ENCODE results near the gene DYNLT4. TPM values are rescaled to one million over a fixed set of nuclear protein-coding genes. Genes with fewer than 3 reads are reported as not detected.

DYNLT4 gene
- total and polyA plus RNA-seq, 2 of the 13 experiments (the other 11 are each of a cell fraction or from before 2014, with no cell fraction given), result 0.77 TPM; not detected in 1

DNA sequence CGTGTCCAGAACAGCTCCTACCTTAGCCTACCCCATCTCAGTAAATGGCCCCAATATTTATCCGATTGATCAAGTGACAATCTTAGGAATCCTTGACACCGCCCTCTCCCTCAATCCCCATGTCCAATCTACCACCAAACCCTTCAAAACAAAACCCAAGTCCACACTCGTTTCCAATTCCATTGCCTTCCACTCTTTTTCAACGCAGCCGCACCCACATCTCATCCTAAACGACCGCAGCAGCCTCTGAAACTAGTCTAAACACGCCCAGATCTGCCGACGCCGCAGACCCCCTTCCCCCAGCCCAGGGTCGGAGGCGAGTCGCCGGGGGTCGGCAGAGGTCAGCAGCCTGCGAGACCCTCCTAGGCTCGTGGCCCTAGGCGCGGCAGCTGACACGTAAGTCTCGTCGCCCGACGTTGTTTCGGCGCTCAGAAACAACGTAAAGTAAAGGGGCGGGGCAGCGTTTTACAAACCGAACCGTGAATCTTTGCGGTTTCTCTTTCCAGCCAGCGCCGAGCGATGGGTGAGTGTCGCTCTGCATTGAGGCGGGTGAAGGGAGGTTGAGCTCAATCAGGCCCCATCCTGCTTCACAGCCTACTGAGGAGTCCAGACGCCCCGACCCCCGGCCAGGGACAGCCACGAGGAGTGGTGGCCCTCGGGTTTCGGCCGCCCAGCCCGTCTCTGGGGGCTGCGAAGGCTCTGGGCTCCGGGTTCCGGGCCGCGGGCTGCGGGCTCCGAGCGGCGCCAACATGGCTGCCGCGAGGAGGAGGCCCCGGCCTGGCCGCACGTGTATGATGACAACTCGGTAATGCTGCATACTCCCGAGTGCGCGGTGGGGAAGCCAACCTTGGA lies 31.8 kb downstream of the DYNLT4 start, which contains the start of gene RPS8 (continued):
- TF ChIP-seq ZNF556 (CRISPR knock-in tag; IDR thresholded peaks at IDR 0.05; ENCODE audit: borderline replicate concordance) (peak; percentile 65; the same call in 1 of the 2 replicates), GATA4 (IDR thresholded peaks at IDR 0.05; ENCODE audit: borderline replicate concordance, low read depth) (peak; percentile 89), KDM5B (CRISPR knock-in tag; IDR thresholded peaks at IDR 0.05; ENCODE audit: borderline replicate concordance) (peak; percentile 80), SOX13 (IDR thresholded peaks at IDR 0.05) (no peak), SOX13 (CRISPR knock-in tag; conservative IDR thresholded peaks at IDR 0.05 in 1 of 2, IDR thresholded peaks at IDR 0.05 in 1 of 2) (peak in 1 of 2 experiments; percentile 28; a peak in 1 of 4 replicates), TAF15 (IDR thresholded peaks at IDR 0.05; ENCODE audit: low read depth, low read length, poor library complexity, severe bottlenecking) (peak; percentile 37), MATR3 (CRISPR knock-in tag; IDR thresholded peaks at IDR 0.05) (no peak), ZNF337 (CRISPR knock-in tag; IDR thresholded peaks at IDR 0.05; ENCODE audit: borderline replicate concordance, low read depth) (no peak; the same call in 1 of the 2 replicates), STAT5B (CRISPR knock-in tag; IDR thresholded peaks at IDR 0.05) (no peak), ZNF24 (IDR thresholded peaks at IDR 0.05) (no peak), ZNF256 (CRISPR knock-in tag; conservative IDR thresholded peaks at IDR 0.05) (peak; percentile 96), TGIF2 (CRISPR knock-in tag; IDR thresholded peaks at IDR 0.05) (peak; percentile 88; the same call in 1 of the 2 replicates), AGO2 (optimal IDR thresholded peaks at IDR 0.05; ENCODE audit: low read depth, low read length) (peak; percentile 99), ZNF775 (CRISPR knock-in tag; IDR thresholded peaks at IDR 0.05; ENCODE audit: borderline replicate concordance) (peak; percentile 31; the same call in 1 of the 2 replicates), POLR2A (IDR thresholded peaks at IDR 0.05; ENCODE audit: insufficient read depth in 1 of 2, low read depth in 2 of 2, low read length in 2 of 2) (peak; percentile 99), SRSF9 (IDR thresholded peaks at IDR 0.05; ENCODE audit: borderline replicate concordance, insufficient read depth, low read depth, low read length, poor library complexity, severe bottlenecking) (no peak), SMARCC2 (IDR thresholded peaks at IDR 0.05) (no peak)
- TF ChIP-seq, protein P1, sequence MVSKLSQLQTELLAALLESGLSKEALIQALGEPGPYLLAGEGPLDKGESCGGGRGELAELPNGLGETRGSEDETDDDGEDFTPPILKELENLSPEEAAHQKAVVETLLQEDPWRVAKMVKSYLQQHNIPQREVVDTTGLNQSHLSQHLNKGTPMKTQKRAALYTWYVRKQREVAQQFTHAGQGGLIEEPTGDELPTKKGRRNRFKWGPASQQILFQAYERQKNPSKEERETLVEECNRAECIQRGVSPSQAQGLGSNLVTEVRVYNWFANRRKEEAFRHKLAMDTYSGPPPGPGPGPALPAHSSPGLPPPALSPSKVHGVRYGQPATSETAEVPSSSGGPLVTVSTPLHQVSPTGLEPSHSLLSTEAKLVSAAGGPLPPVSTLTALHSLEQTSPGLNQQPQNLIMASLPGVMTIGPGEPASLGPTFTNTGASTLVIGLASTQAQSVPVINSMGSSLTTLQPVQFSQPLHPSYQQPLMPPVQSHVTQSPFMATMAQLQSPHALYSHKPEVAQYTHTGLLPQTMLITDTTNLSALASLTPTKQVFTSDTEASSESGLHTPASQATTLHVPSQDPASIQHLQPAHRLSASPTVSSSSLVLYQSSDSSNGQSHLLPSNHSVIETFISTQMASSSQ (IDR thresholded peaks at IDR 0.05; ENCODE audit: low read depth), result no peak
- TF ChIP-seq, protein P1 (CRISPR knock-in tag; IDR thresholded peaks at IDR 0.05; ENCODE audit: borderline replicate concordance), result no peak; the same call in 1 of the 2 replicates
- TF ChIP-seq, protein P2, sequence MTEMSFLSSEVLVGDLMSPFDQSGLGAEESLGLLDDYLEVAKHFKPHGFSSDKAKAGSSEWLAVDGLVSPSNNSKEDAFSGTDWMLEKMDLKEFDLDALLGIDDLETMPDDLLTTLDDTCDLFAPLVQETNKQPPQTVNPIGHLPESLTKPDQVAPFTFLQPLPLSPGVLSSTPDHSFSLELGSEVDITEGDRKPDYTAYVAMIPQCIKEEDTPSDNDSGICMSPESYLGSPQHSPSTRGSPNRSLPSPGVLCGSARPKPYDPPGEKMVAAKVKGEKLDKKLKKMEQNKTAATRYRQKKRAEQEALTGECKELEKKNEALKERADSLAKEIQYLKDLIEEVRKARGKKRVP (CRISPR knock-in tag; IDR thresholded peaks at IDR 0.05), result 0 out of 4 replicates have a peak, but pooled peaks of 1 of the 2 experiments have one; percentile 43
